Common myeloid progenitor, CD34-positive (primary cell): ENCODE results near the gene NKAIN2.

ENCODE experiments used
- CTCF ChIA-PET: fragments of 350-600 bp; sonication (Branson Sonifier 250); formaldehyde crosslinking; loops from one replicate; lab custom pipeline; 2021; ENCODE audit warnings: antibody characterized with exemption; lab: Charles Lee
- POLR2A ChIA-PET: fragments of 350-600 bp; sonication (Branson Sonifier 250); formaldehyde crosslinking; loops from one replicate; lab custom pipeline; 2021; ENCODE audit warnings: antibody characterized with exemption; lab: Charles Lee
- DNase-seq, 3 donors: peaks; one replicate each; pipeline versions ENCODE4 v3.0.0 to v3.0.0-alpha.2; 2013
- H3K27ac ChIP-seq, 2 experiments: 1 replicate in 1 of 2; 2 replicates in 1 of 2; pipeline ENCODE4 v1.7.0; 2013; ENCODE audit warnings: inconsistent platforms in 2 of 2, low read length in 2 of 2, mild to moderate bottlenecking in 2 of 2, low read depth in 1 of 2, moderate library complexity in 1 of 2; ENCODE audit not compliant: severe bottlenecking in 2 of 2, insufficient read depth in 1 of 2, poor library complexity in 1 of 2
- H3K27me3 ChIP-seq, 5 experiments: replicated peaks in 2 of 5; 1 replicate in 3 of 5; 2 replicates in 2 of 5; pipeline versions ENCODE4 v1.6.1 to v1.7.0; 2013; ENCODE audit warnings: low read length in 4 of 5, mild to moderate bottlenecking in 2 of 5, moderate library complexity in 2 of 5, inconsistent platforms in 1 of 5; ENCODE audit not compliant: insufficient read depth in 5 of 5, control insufficient read depth in 4 of 5
- H3K36me3 ChIP-seq, 4 experiments: 1 replicate in 2 of 4; 2 replicates in 2 of 4; pipeline versions ENCODE4 v1.6.1 to v1.7.0; 2013; ENCODE audit warnings: low read length in 3 of 4, control low read depth in 1 of 4, mild to moderate bottlenecking in 1 of 4; ENCODE audit not compliant: control insufficient read depth in 4 of 4, insufficient read depth in 4 of 4
- H3K4me1 ChIP-seq, 4 experiments: 1 replicate in 3 of 4; 2 replicates in 1 of 4; pipeline versions ENCODE4 v1.6.1 to v1.7.1; 2013; ENCODE audit warnings: low read length in 3 of 4, mild to moderate bottlenecking in 3 of 4, control low read depth in 1 of 4, inconsistent platforms in 1 of 4, moderate library complexity in 1 of 4; ENCODE audit not compliant: control insufficient read depth in 4 of 4, insufficient read depth in 4 of 4; ENCODE audit errors: control extremely low read depth in 1 of 4
- H3K4me3 ChIP-seq, 7 experiments: 1 replicate in 4 of 7; 2 replicates in 3 of 7; pipeline versions ENCODE4 v1.5.1 to v1.7.0; 2013; ENCODE audit warnings: mild to moderate bottlenecking in 7 of 7, low read length in 6 of 7, moderate library complexity in 6 of 7, inconsistent platforms in 2 of 7, low read depth in 2 of 7, control low read depth in 1 of 7; ENCODE audit not compliant: insufficient read depth in 4 of 7, control insufficient read depth in 1 of 7; ENCODE audit errors: extremely low read depth in 1 of 7
- H3K9me3 ChIP-seq, 5 experiments: 1 replicate in 4 of 5; 2 replicates in 1 of 5; pipeline versions ENCODE4 v1.6.1 to v1.7.1; 2013; ENCODE audit warnings: low read length in 4 of 5, mild to moderate bottlenecking in 2 of 5, inconsistent platforms in 1 of 5, low read depth in 1 of 5, moderate library complexity in 1 of 5; ENCODE audit not compliant: control insufficient read depth in 4 of 5, insufficient read depth in 2 of 5; ENCODE audit errors: control extremely low read depth in 1 of 5
- WGBS: methylation state at CpG from one replicate; pipeline ENCODE4 v1.1.5; 2013; ENCODE audit not compliant: insufficient coverage; 5-methylcytosine and 5-hydroxymethylcytosine counted together

The NKAIN2 gene

GRCh38 chr6:123873974-123874373 is 70.3 kb downstream of the NKAIN2 start:
- H3K9me3 ChIP-seq = peaks cover 0 to 17% (median 1%) of the 10 kb centered on the region in 5 experiments
- H3K4me3 ChIP-seq = no peak overlapping the region
- DNase-seq = no peak
- H3K27me3 ChIP-seq = no peaks in the 10 kb centered on the region
- H3K4me1 ChIP-seq = peaks cover 0 to 9% (median 4%) of the 10 kb centered on the region in 4 experiments
- H3K36me3 ChIP-seq = peaks cover 5 to 15% (median 5%) of the 10 kb centered on the region in 4 experiments
- H3K27ac ChIP-seq = no peak overlapping the region
- POLR2A ChIA-PET = no interaction called here
- WGBS = no CpG with 5 or more reads among the region's 1 CpG
- CTCF ChIA-PET = interaction anchor here (1.0 to 1.8 kb wide), 2 partner anchors 13 to 51 kb away, joined by 3 to 6 read pairs; no protein-coding TSS in a partner anchor

- no CpG with 5 or more reads among the region's 1 CpG for WGBS
- CTCF ChIA-PET = interaction anchor here (1.0 to 1.8 kb wide), 4 partner anchors 10 to 73 kb away, joined by 3 to 6 read pairs (median 3); no protein-coding TSS in a partner anchor
Measured at GRCh38 chr6:123875784-123876183, 72.1 kb downstream of the NKAIN2 start.

GRCh38 chr6:123879749-123880148 is 76.1 kb downstream of the NKAIN2 start:
- ChIA-PET CTCF (interaction anchor here (1.2 to 2.5 kb wide), 2 partner anchors 9 to 15 kb away, joined by 5 to 15 read pairs; no protein-coding TSS in a partner anchor), POLR2A (no interaction called here)
- Histone ChIP-seq H3K27ac (no peak overlapping the region), H3K4me3 (no peak overlapping the region), H3K27me3 (no peaks in the 10 kb centered on the region), H3K36me3 (peaks cover 2 to 10% (median 4%) of the 10 kb centered on the region in 4 experiments), H3K4me1 (no peaks in the 10 kb centered on the region), H3K9me3 (peaks cover 0 to 4% (median 0%) of the 10 kb centered on the region in 5 experiments)
- 100% methylated on average over 2 of the region's 2 CpGs for WGBS
- DNase-seq = no peak

More at GRCh38 chr6:123875784-123876183, 72.1 kb downstream of the NKAIN2 start:
- Histone ChIP-seq H3K27me3 (no peaks in the 10 kb centered on the region), H3K4me1 (peaks cover 0 to 9% (median 4%) of the 10 kb centered on the region in 4 experiments), H3K4me3 (no peak overlapping the region), H3K9me3 (peaks cover 0 to 17% (median 1%) of the 10 kb centered on the region in 5 experiments), H3K27ac (no peak overlapping the region), H3K36me3 (peaks cover 5 to 17% (median 7%) of the 10 kb centered on the region in 4 experiments)
- DNase-seq = no peak
- POLR2A ChIA-PET = no interaction called here

GRCh38 chr6:123888771-123889513 is 85.3 kb downstream of the NKAIN2 start:
- POLR2A ChIA-PET = interaction anchor here (0.7 kb wide), 1 partner anchor 34 kb away, joined by 3 read pairs; no protein-coding TSS in a partner anchor
- Histone ChIP-seq H3K9me3 (peaks cover 0 to 3% (median 0%) of the 10 kb centered on the region in 5 experiments), H3K27ac (peak overlapping the region; percentile 13 to 72), H3K27me3 (no peaks in the 10 kb centered on the region), H3K4me3 (peak overlapping the region in 2 of 7 experiments; percentile 22 to 52), H3K4me1 (peaks cover 0 to 24% (median 13%) of the 10 kb centered on the region in 4 experiments), H3K36me3 (peaks cover 0 to 8% (median 0%) of the 10 kb centered on the region in 4 experiments)
- CTCF ChIA-PET = interaction anchor here (0.8 to 2.7 kb wide), 12 partner anchors 9 to 93 kb away, joined by 3 to 15 read pairs (median 5); no protein-coding TSS in a partner anchor
- WGBS = 32% methylated on average over 4 of the region's 5 CpGs
- DNase-seq = peak; percentile 34 to 82 (median 64)

- Histone ChIP-seq H3K9me3 (peaks cover 0 to 3% (median 0%) of the 10 kb centered on the region in 5 experiments), H3K27ac (no peak overlapping the region), H3K4me3 (no peak overlapping the region), H3K4me1 (peaks cover 5 to 30% (median 14%) of the 10 kb centered on the region in 4 experiments), H3K36me3 (peaks cover 0 to 6% (median 0%) of the 10 kb centered on the region in 4 experiments), H3K27me3 (no peaks in the 10 kb centered on the region)
- 86% methylated on average over 1 of the region's 1 CpG for WGBS
- CTCF ChIA-PET = interaction anchor here (0.9 to 2.0 kb wide), 6 partner anchors 10 to 93 kb away, joined by 3 to 7 read pairs (median 4); no protein-coding TSS in a partner anchor
- POLR2A ChIA-PET = no interaction called here
- peak in 1 of 3 donors; percentile 45 for DNase-seq
Measured at GRCh38 chr6:123895346-123895745, 91.7 kb downstream of the NKAIN2 start.

GRCh38 chr6:123895806-123896205 is 92.1 kb downstream of the NKAIN2 start:
- WGBS = 100% methylated on average over 4 of the region's 6 CpGs
- DNase-seq = peak in 1 of 3 donors; percentile 48
- H3K27ac ChIP-seq = no peak overlapping the region
- no peak overlapping the region for H3K4me3 ChIP-seq
- H3K4me1 ChIP-seq = peaks cover 5 to 34% (median 15%) of the 10 kb centered on the region in 4 experiments
- no peaks in the 10 kb centered on the region for H3K27me3 ChIP-seq
- peaks cover 0 to 6% (median 0%) of the 10 kb centered on the region in 4 experiments for H3K36me3 ChIP-seq
- CTCF ChIA-PET = interaction anchor here (0.9 to 2.0 kb wide), 6 partner anchors 10 to 93 kb away, joined by 3 to 7 read pairs (median 4); no protein-coding TSS in a partner anchor
- peaks cover 0 to 3% (median 0%) of the 10 kb centered on the region in 5 experiments for H3K9me3 ChIP-seq
- POLR2A ChIA-PET = no interaction called here
